Activated CD8-positive, alpha-beta memory T cell treated with anti-CD3 and anti-CD28 coated beads, Interleukin-2, amount 50 U/mL, for 1 hour (primary cell): ENCODE results near the gene SCAMP2.

Experiments
- DNase-seq: peaks from one replicate; pipeline ENCODE4 v3.0.0-alpha.2; 2020; ENCODE audit errors: extremely low read depth

Gene SCAMP2

GRCh38 chr15:74795966-74796625 lies 77.1 kb downstream of the SCAMP2 start:
- DNase-seq, result no peak

GRCh38 chr15:74794970-74795349 lies 78.2 kb downstream of the SCAMP2 start:
- no peak for DNase-seq

GRCh38 chr15:74794248-74794969 lies 78.8 kb downstream of the SCAMP2 start:
- DNase-seq, result no peak
